HG02981 (cell line): ENCODE data around the gene SPHKAP.
"Not testable (repeated sequence)": the region's sequence is repeated elsewhere in the genome, so short reads cannot be mapped to it uniquely, and the experiment has no call there.

ENCODE experiments used
- ATAC-seq: cut with Tn5 transposase; IDR thresholded peaks from one replicate; pipeline ENCODE4 v1.9.1; 2021; ENCODE audit warnings: mild to moderate bottlenecking, moderate library complexity; ENCODE audit not compliant: unreplicated experiment

The SPHKAP gene

GRCh38 chr2:228039752-228040534, 141.5 kb downstream of the SPHKAP start:
- peak; percentile 91 for ATAC-seq

- ATAC-seq, result no peak
Measured at GRCh38 chr2:228038967-228039366, 142.5 kb downstream of the SPHKAP start.

GRCh38 chr2:228037915-228038314, 143.6 kb downstream of the SPHKAP start:
- ATAC-seq, result no peak

GRCh38 chr2:228023619-228024018, 157.9 kb downstream of the SPHKAP start:
- no peak for ATAC-seq

GRCh38 chr2:228018311-228018710, 163.2 kb downstream of the SPHKAP start:
- ATAC-seq, result no peak

- no peak for ATAC-seq
Measured at GRCh38 chr2:228017784-228018183, 163.7 kb downstream of the SPHKAP start.

GRCh38 chr2:228016402-228016801, 165.1 kb downstream of the SPHKAP start:
- ATAC-seq, result no peak

GRCh38 chr2:228015741-228016140, 165.7 kb downstream of the SPHKAP start:
- ATAC-seq, result no peak

GRCh38 chr2:227996366-227996765, 185.1 kb downstream of the SPHKAP start:
- no peak for ATAC-seq

GRCh38 chr2:227990937-227991336, 190.6 kb downstream of the SPHKAP start:
- ATAC-seq, result no peak

- ATAC-seq, result no peak
Measured at GRCh38 chr2:227973241-227973640, 208.2 kb downstream of the SPHKAP start.

- no peak for ATAC-seq
Measured at GRCh38 chr2:227971619-227972230, 209.8 kb downstream of the SPHKAP start.

- no peak for ATAC-seq
Measured at GRCh38 chr2:227960317-227960716, 221.2 kb downstream of the SPHKAP start.

GRCh38 chr2:227942965-227943364, 238.5 kb downstream of the SPHKAP start:
- no peak for ATAC-seq

- ATAC-seq, result no peak
Measured at GRCh38 chr2:227942021-227942420, 239.5 kb downstream of the SPHKAP start.

- peak; percentile 44 for ATAC-seq
Measured at GRCh38 chr2:227939271-227940027, 242.0 kb downstream of the SPHKAP start.

GRCh38 chr2:227936249-227936648, 245.2 kb downstream of the SPHKAP start:
- not testable (repeated sequence) for ATAC-seq

GRCh38 chr2:227933884-227934283, 247.6 kb downstream of the SPHKAP start:
- ATAC-seq, result no peak

GRCh38 chr2:227932403-227932802, 249.1 kb downstream of the SPHKAP start:
- no peak for ATAC-seq

GRCh38 chr2:227932001-227932400, 249.5 kb downstream of the SPHKAP start:
- ATAC-seq, result no peak
